Cardiac muscle cell (in vitro differentiated cells and primary cell): ENCODE data around the gene CPA4. TPM values are rescaled to one million over a fixed set of nuclear protein-coding genes. Genes with fewer than 3 reads are reported as not detected.
"Not testable (repeated sequence)": the region's sequence is repeated elsewhere in the genome, so short reads cannot be mapped to it uniquely, and the experiment has no call there.

Experiments used
- DNase-seq, 2 donors: peaks; one replicate each; pipeline versions ENCODE4 v3.0.0 to v3.0.0-alpha.2; 2010 to 2017; ENCODE audit warnings: low read depth in 1 of 2, low spot score in 1 of 2
- H3K27ac ChIP-seq: fragments of 200-600 bp; sonication (generic); 2 replicates; pipeline ENCODE4 v1.5.1; 2016
- H3K27me3 ChIP-seq: fragments of 200-600 bp; sonication (generic); 2 replicates; pipeline ENCODE4 v1.6.0; 2016; ENCODE audit warnings: control low read depth
- H3K36me3 ChIP-seq: fragments of 200-600 bp; sonication (generic); 2 replicates; pipeline ENCODE4 v1.5.1; 2016; ENCODE audit warnings: control low read depth
- H3K4me1 ChIP-seq: fragments of 200-600 bp; sonication (generic); 2 replicates; pipeline ENCODE4 v1.8.1; 2017; ENCODE audit warnings: low read depth, mild to moderate bottlenecking, mixed run types
- H3K4me3 ChIP-seq: fragments of 200-600 bp; sonication (generic); 2 replicates; pipeline ENCODE4 v1.5.1; 2016; ENCODE audit warnings: mild to moderate bottlenecking
- H3K9me3 ChIP-seq: fragments of 200-600 bp; sonication (generic); 2 replicates; pipeline ENCODE4 v1.5.1; 2017; ENCODE audit warnings: low read depth, mild to moderate bottlenecking, control low read depth
- CTCF ChIP-seq: IDR thresholded peaks from 2 replicates; pipeline ENCODE4 v1.5.1; 2012; ENCODE audit warnings: low read depth, mild to moderate bottlenecking, low read length
- polyA plus RNA-seq: library from polyadenylated mRNA; unstranded; fragments of >200 nt; fragmentation: Nextera tagmentation; extraction: Ambion mirVana; gene quantifications from 2 replicates; pipeline ENCODE4 v1.2.1, GENCODE V29; 2016
- total RNA-seq: library from RNA; depleted of rRNA; stranded (reverse); fragments of >200 nt; gene quantifications from 2 replicates; pipeline ENCODE4 v1.2.3, GENCODE V29; 2016

Gene CPA4
- total and polyA plus RNA-seq, 2 experiments from 2014 or later, result 0.24 TPM; not detected in 1

- no peak overlapping the region for H3K27ac ChIP-seq
- no peaks in the 10 kb centered on the region for H3K27me3 ChIP-seq
- H3K4me1 ChIP-seq, result no peaks in the 10 kb centered on the region
- H3K36me3 ChIP-seq, result no peaks in the 10 kb centered on the region
- no peak overlapping the region for H3K4me3 ChIP-seq
- DNase-seq, result no peak
- no peaks in the 10 kb centered on the region for H3K9me3 ChIP-seq
- TF ChIP-seq CTCF, result no peak
Observed at GRCh38 chr7:130304878-130305277, 11.9 kb downstream of the CPA4 start.

GRCh38 chr7:130305433-130306042 is 12.6 kb downstream of the CPA4 start:
- no peaks in the 10 kb centered on the region for H3K36me3 ChIP-seq
- TF ChIP-seq CTCF, result no peak
- no peak for DNase-seq

GRCh38 chr7:130309986-130310385 is 17.0 kb downstream of the CPA4 start:
- Histone ChIP-seq H3K27ac (no peak overlapping the region), H3K36me3 (no peaks in the 10 kb centered on the region), H3K9me3 (no peaks in the 10 kb centered on the region), H3K4me1 (no peaks in the 10 kb centered on the region), H3K27me3 (no peaks in the 10 kb centered on the region), H3K4me3 (no peak overlapping the region)
- TF ChIP-seq CTCF, result no peak
- no peak for DNase-seq

More at GRCh38 chr7:130305433-130306042, 12.6 kb downstream of the CPA4 start:
- Histone ChIP-seq H3K27ac (no peak overlapping the region), H3K9me3 (no peaks in the 10 kb centered on the region), H3K27me3 (no peaks in the 10 kb centered on the region), H3K4me3 (no peak overlapping the region), H3K4me1 (no peaks in the 10 kb centered on the region)

DNA sequence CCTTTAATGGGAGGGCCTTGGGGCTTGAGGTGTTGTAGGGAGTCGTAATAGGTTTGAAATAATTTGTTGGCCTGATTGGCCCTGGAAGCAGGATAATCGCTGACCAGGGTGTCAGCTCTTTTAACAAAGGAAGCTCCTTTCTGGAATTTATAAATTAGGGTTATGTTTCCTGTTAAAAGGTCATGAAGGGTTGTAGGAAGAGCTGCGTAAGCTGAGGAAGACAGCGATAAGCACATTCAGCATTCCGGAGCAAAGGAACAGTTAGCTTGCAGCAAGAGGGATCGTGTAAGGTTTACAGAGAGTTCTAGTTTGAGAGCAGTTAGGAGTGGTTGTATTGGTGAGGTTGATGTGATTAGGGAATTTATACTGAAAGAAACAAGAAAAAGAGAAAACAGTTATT is 21.3 kb downstream of the CPA4 start:
- no peak for TF ChIP-seq CTCF
- Histone ChIP-seq H3K27ac (no peak overlapping the region), H3K36me3 (no peaks in the 10 kb centered on the region), H3K9me3 (no peaks in the 10 kb centered on the region), H3K27me3 (no peaks in the 10 kb centered on the region), H3K4me3 (no peak overlapping the region), H3K4me1 (no peaks in the 10 kb centered on the region)
- no peak for DNase-seq

DNA sequence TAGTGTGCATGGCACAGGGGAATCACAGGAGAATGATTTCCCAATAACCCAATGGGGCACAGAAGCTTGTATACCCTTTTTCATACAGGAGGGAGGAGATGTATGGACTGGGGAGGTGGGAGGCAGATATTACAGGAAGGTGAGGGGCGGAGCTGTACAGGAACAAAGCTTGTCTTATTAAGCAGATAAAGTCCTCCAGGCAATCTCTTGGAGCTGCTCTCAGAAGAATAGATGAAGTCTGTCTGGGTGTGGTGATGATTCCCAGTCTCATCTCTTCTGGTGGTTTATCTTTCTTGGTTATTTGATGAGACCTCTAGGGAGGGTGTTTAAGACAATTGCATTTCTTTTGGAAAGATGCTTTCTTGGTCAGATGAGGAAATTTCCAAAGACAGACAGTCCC is 26.6 kb downstream of the CPA4 start:
- Histone ChIP-seq H3K4me1 (no peaks in the 10 kb centered on the region), H3K4me3 (no peak overlapping the region), H3K9me3 (no peaks in the 10 kb centered on the region), H3K36me3 (no peaks in the 10 kb centered on the region), H3K27ac (no peak overlapping the region), H3K27me3 (no peaks in the 10 kb centered on the region)
- DNase-seq, result no peak
- TF ChIP-seq CTCF, result no peak

DNA sequence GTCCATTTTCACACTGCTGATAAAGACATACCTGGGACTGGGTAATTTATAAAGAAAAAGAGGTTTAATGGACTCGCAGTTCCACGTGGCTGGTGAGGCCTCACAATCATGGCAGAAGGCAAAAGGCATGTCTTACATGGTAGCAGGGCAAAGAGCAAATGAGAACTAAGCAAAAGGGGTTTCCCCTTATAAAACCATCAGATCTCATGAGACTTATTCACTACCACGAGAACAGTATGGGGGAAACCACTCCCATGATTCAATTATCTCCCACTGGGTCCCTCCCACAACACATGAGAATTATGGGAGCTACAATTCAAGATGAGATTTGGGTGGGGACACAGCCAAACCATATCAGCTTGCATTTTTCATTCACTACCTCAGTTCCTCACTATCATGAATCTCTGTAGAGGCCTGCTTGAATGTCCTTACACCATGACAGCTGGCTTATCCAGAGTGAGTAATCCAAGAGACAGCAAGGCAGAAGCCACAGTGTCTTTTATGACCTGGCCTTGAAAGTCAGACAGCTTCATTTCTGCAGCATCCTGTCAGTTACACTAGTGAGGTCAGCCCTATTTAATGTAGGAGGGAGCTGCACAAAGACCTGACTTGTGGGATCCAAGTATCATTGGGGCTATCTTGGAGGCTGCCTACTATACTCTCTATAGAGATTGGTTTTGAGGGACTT is 28.7 kb downstream of the CPA4 start:
- H3K27ac ChIP-seq, H3K27me3 ChIP-seq, H3K36me3 ChIP-seq, H3K4me3 ChIP-seq, H3K4me1 ChIP-seq, H3K9me3 ChIP-seq, DNase-seq: not testable (repeated sequence)
